ENCODE data around the gene WASHC2A. TPM values are rescaled to one million over a fixed set of nuclear protein-coding genes. Genes with fewer than 3 reads are reported as not detected.
"Not testable (repeated sequence)": the region's sequence is repeated elsewhere in the genome, so short reads cannot be mapped to it uniquely, and the experiment has no call there.

The WASHC2A gene
- polyA plus RNA-seq, 1 donor (not counting 4 experiments of a cell fraction or from before 2014, with no cell fraction given): 38.0 TPM

GRCh38 chr10:50027195-50027594 lies 40.6 kb upstream of the WASHC2A start:
- Histone ChIP-seq H3K79me2 (ENCODE audit: control insufficient read depth, insufficient read depth, low read length) (no peaks in the 10 kb centered on the region), H3K36me3 (ENCODE audit: control insufficient read depth in 2 of 2, extremely low read depth in 1 of 2, insufficient read depth in 2 of 2, low read length in 2 of 2) (no peaks in the 10 kb centered on the region), H3K4me3 (ENCODE audit: control insufficient read depth in 2 of 3, extremely low read depth in 1 of 3, insufficient read depth in 2 of 3, low read depth in 1 of 3, low read length in 3 of 3) (no peak overlapping the region), H3K9ac (ENCODE audit: control insufficient read depth, extremely low read depth, insufficient read depth, low read length) (no peak overlapping the region), H3K9me1 (ENCODE audit: control insufficient read depth, extremely low read depth, insufficient read depth, low read length) (no peaks in the 10 kb centered on the region), H3K27ac (ENCODE audit: control insufficient read depth, insufficient read depth, low read length) (no peak overlapping the region), H3K27me3 (ENCODE audit: control insufficient read depth, extremely low read depth, insufficient read depth, low read length) (peaks cover 17% of the 10 kb centered on the region), H3K9me3 (ENCODE audit: control insufficient read depth, low read depth, low read length) (no peaks in the 10 kb centered on the region), H3K4me1 (ENCODE audit: control insufficient read depth, extremely low read depth, insufficient read depth, low read length) (no peaks in the 10 kb centered on the region), H4K20me1 (ENCODE audit: control insufficient read depth, extremely low read depth, insufficient read depth, low read length) (no peaks in the 10 kb centered on the region), H3K4me2 (ENCODE audit: control insufficient read depth, extremely low read depth, insufficient read depth, low read depth, low read length) (no peak overlapping the region), H2AFZ (ENCODE audit: control insufficient read depth, low read length) (no peak overlapping the region)
- DNase-seq (ENCODE audit: low read depth, low spot score) (no peak), FAIRE-seq (no peak)
- TF ChIP-seq CTCF (optimal IDR thresholded peaks at IDR 0.05 in 1 of 3, IDR thresholded peaks at IDR 0.05 in 1 of 3, conservative IDR thresholded peaks at IDR 0.05 in 1 of 3; ENCODE audit: extremely low read depth in 1 of 3, insufficient read depth in 2 of 3, low read length in 3 of 3) (no peak), EZH2 (IDR thresholded peaks at IDR 0.05; ENCODE audit: low read length) (no peak)
- dilution Hi-C loops (cut with MboI; ENCODE audit: extremely low pct_ligation_motif_present, low sequenced_read_pairs): no loop called here

GRCh38 chr10:50033481-50033880 lies 34.3 kb upstream of the WASHC2A start:
- H3K9me3 ChIP-seq (ENCODE audit: control insufficient read depth, low read depth, low read length): no peaks in the 10 kb centered on the region
- FAIRE-seq: no peak
- no peaks in the 10 kb centered on the region for H3K79me2 ChIP-seq (ENCODE audit: control insufficient read depth, insufficient read depth, low read length)
- no peak overlapping the region for H2AFZ ChIP-seq (ENCODE audit: control insufficient read depth, low read length)
- H3K9me1 ChIP-seq (ENCODE audit: control insufficient read depth, extremely low read depth, insufficient read depth, low read length): no peaks in the 10 kb centered on the region
- H3K36me3 ChIP-seq (ENCODE audit: control insufficient read depth in 2 of 2, extremely low read depth in 1 of 2, insufficient read depth in 2 of 2, low read length in 2 of 2): no peaks in the 10 kb centered on the region
- no peak overlapping the region for H3K9ac ChIP-seq (ENCODE audit: control insufficient read depth, extremely low read depth, insufficient read depth, low read length)
- no peak overlapping the region for H3K27ac ChIP-seq (ENCODE audit: control insufficient read depth, insufficient read depth, low read length)
- H3K27me3 ChIP-seq (ENCODE audit: control insufficient read depth, extremely low read depth, insufficient read depth, low read length): no peaks in the 10 kb centered on the region
- TF ChIP-seq CTCF (optimal IDR thresholded peaks at IDR 0.05 in 1 of 3, IDR thresholded peaks at IDR 0.05 in 1 of 3, conservative IDR thresholded peaks at IDR 0.05 in 1 of 3; ENCODE audit: extremely low read depth in 1 of 3, insufficient read depth in 2 of 3, low read length in 3 of 3) (no peak), EZH2 (IDR thresholded peaks at IDR 0.05; ENCODE audit: low read length) (no peak)
- dilution Hi-C loops (cut with MboI; ENCODE audit: extremely low pct_ligation_motif_present, low sequenced_read_pairs): no loop called here
- H3K4me1 ChIP-seq (ENCODE audit: control insufficient read depth, extremely low read depth, insufficient read depth, low read length): no peaks in the 10 kb centered on the region
- no peak for DNase-seq (ENCODE audit: low read depth, low spot score)
- no peaks in the 10 kb centered on the region for H4K20me1 ChIP-seq (ENCODE audit: control insufficient read depth, extremely low read depth, insufficient read depth, low read length)
- no peak overlapping the region for H3K4me3 ChIP-seq (ENCODE audit: control insufficient read depth in 2 of 3, extremely low read depth in 1 of 3, insufficient read depth in 2 of 3, low read depth in 1 of 3, low read length in 3 of 3)
- H3K4me2 ChIP-seq (ENCODE audit: control insufficient read depth, extremely low read depth, insufficient read depth, low read depth, low read length): no peak overlapping the region

- H3K4me1 ChIP-seq (ENCODE audit: control insufficient read depth, extremely low read depth, insufficient read depth, low read length): not testable (repeated sequence)
These were observed 32.4 kb upstream of the WASHC2A start for GRCh38 chr10:50035337-50035736.

More at GRCh38 chr10:50035337-50035736, 32.4 kb upstream of the WASHC2A start:
- H3K36me3 ChIP-seq (ENCODE audit: control insufficient read depth in 2 of 2, extremely low read depth in 1 of 2, insufficient read depth in 2 of 2, low read length in 2 of 2); FAIRE-seq; H3K79me2 ChIP-seq (ENCODE audit: control insufficient read depth, insufficient read depth, low read length); H3K4me2 ChIP-seq (ENCODE audit: control insufficient read depth, extremely low read depth, insufficient read depth, low read depth, low read length); H4K20me1 ChIP-seq (ENCODE audit: control insufficient read depth, extremely low read depth, insufficient read depth, low read length); DNase-seq (ENCODE audit: low read depth, low spot score); H3K9ac ChIP-seq (ENCODE audit: control insufficient read depth, extremely low read depth, insufficient read depth, low read length); H3K4me3 ChIP-seq (ENCODE audit: control insufficient read depth in 2 of 3, extremely low read depth in 1 of 3, insufficient read depth in 2 of 3, low read depth in 1 of 3, low read length in 3 of 3); H3K27ac ChIP-seq (ENCODE audit: control insufficient read depth, insufficient read depth, low read length); H3K9me1 ChIP-seq (ENCODE audit: control insufficient read depth, extremely low read depth, insufficient read depth, low read length); H3K9me3 ChIP-seq (ENCODE audit: control insufficient read depth, low read depth, low read length); dilution Hi-C loops (cut with MboI; ENCODE audit: extremely low pct_ligation_motif_present, low sequenced_read_pairs); H3K27me3 ChIP-seq (ENCODE audit: control insufficient read depth, extremely low read depth, insufficient read depth, low read length); H2AFZ ChIP-seq (ENCODE audit: control insufficient read depth, low read length): not testable (repeated sequence)

Measured in keratinocyte (primary cell).